Measurements from ENCODE around the gene FOXC1.

Gene FOXC1

GRCh38 chr6:1623769-1624057, 14.0 kb downstream of the FOXC1 start:
- DNase-seq (ENCODE audit: low spot score): no peak

- no peak for DNase-seq (ENCODE audit: low spot score)
These were observed 14.5 kb downstream of the FOXC1 start for GRCh38 chr6:1624058-1624850.

- no peak for DNase-seq (ENCODE audit: low spot score)
These were observed 15.4 kb downstream of the FOXC1 start for GRCh38 chr6:1624851-1625781.

GRCh38 chr6:1625794-1626435, 16.2 kb downstream of the FOXC1 start:
- DNase-seq (ENCODE audit: low spot score): no peak

- DNase-seq (ENCODE audit: low spot score): no peak
These were observed 16.8 kb downstream of the FOXC1 start for GRCh38 chr6:1626481-1626880.

- no peak for DNase-seq (ENCODE audit: low spot score)
These were observed 18.3 kb downstream of the FOXC1 start for GRCh38 chr6:1627827-1628560.

- no peak for DNase-seq (ENCODE audit: low spot score)
These were observed 19.6 kb downstream of the FOXC1 start for GRCh38 chr6:1629316-1629715.

- DNase-seq (ENCODE audit: low spot score): no peak
These were observed 20.6 kb downstream of the FOXC1 start for GRCh38 chr6:1630212-1630770.

- DNase-seq (ENCODE audit: low spot score): no peak
These were observed 21.1 kb downstream of the FOXC1 start for GRCh38 chr6:1630771-1631217.

- no peak for DNase-seq (ENCODE audit: low spot score)
These were observed 21.5 kb downstream of the FOXC1 start for GRCh38 chr6:1631251-1631650.

GRCh38 chr6:1633366-1634021, 23.8 kb downstream of the FOXC1 start:
- DNase-seq (ENCODE audit: low spot score): no peak

GRCh38 chr6:1634081-1634480, 24.4 kb downstream of the FOXC1 start:
- DNase-seq (ENCODE audit: low spot score): no peak

- DNase-seq (ENCODE audit: low spot score): no peak
These were observed 25.7 kb downstream of the FOXC1 start for GRCh38 chr6:1635305-1636010.

- no peak for DNase-seq (ENCODE audit: low spot score)
These were observed 26.6 kb downstream of the FOXC1 start for GRCh38 chr6:1636272-1636825.

GRCh38 chr6:1636971-1637871, 27.5 kb downstream of the FOXC1 start:
- no peak for DNase-seq (ENCODE audit: low spot score)

- DNase-seq (ENCODE audit: low spot score): no peak
These were observed 29.7 kb downstream of the FOXC1 start for GRCh38 chr6:1639430-1639829.

GRCh38 chr6:1640476-1640875, 30.8 kb downstream of the FOXC1 start:
- no peak for DNase-seq (ENCODE audit: low spot score)

- no peak for DNase-seq (ENCODE audit: low spot score)
These were observed 31.7 kb downstream of the FOXC1 start for GRCh38 chr6:1641343-1641885.

- DNase-seq (ENCODE audit: low spot score): no peak
These were observed 33.4 kb downstream of the FOXC1 start for GRCh38 chr6:1643111-1643510.
